Stomach (tissue), 4 donors: ENCODE results near the gene L3MBTL4.

Source experiments
- EP300 ChIP-seq: sonication (generic); formaldehyde crosslinking; IDR thresholded peaks from one replicate; pipeline ENCODE4 v1.6.1; 2017; ENCODE audit warnings: antibody characterized with exemption
- POLR2A ChIP-seq, 4 donors: fragments of 450-650 bp; IDR thresholded peaks; one replicate each; pipeline ENCODE4 v1.6.1; 2016; ENCODE audit warnings: antibody characterized with exemption in 4 of 4, control low read depth in 2 of 4, mild to moderate bottlenecking in 1 of 4, moderate library complexity in 1 of 4
- TF ChIP-seq, protein P1 (sequence below), 7 experiments: fragments of 450-650 bp in 4 of 7; fragments of 200-600 bp in 3 of 7; sonication (generic) in 3 of 7; IDR thresholded peaks; one replicate each; pipeline ENCODE4 v1.5.1; 2016 to 2019; ENCODE audit warnings: antibody characterized with exemption in 7 of 7, control low read depth in 2 of 7, mild to moderate bottlenecking in 1 of 7

- TF ChIP-seq, protein P1, sequence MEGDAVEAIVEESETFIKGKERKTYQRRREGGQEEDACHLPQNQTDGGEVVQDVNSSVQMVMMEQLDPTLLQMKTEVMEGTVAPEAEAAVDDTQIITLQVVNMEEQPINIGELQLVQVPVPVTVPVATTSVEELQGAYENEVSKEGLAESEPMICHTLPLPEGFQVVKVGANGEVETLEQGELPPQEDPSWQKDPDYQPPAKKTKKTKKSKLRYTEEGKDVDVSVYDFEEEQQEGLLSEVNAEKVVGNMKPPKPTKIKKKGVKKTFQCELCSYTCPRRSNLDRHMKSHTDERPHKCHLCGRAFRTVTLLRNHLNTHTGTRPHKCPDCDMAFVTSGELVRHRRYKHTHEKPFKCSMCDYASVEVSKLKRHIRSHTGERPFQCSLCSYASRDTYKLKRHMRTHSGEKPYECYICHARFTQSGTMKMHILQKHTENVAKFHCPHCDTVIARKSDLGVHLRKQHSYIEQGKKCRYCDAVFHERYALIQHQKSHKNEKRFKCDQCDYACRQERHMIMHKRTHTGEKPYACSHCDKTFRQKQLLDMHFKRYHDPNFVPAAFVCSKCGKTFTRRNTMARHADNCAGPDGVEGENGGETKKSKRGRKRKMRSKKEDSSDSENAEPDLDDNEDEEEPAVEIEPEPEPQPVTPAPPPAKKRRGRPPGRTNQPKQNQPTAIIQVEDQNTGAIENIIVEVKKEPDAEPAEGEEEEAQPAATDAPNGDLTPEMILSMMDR (IDR thresholded peaks at IDR 0.05) = no peak
- TF ChIP-seq POLR2A (IDR thresholded peaks at IDR 0.05) (no peak), EP300 (no peak)
Measured at GRCh38 chr18:6326566-6326965, 88.1 kb downstream of the L3MBTL4 start.
